K562 (cell line): ENCODE data around the gene SH3TC1.

Experiments
- HCFC1 ChIP-seq: IDR thresholded peaks from 2 replicates; pipeline ENCODE4 v1.6.1; 2012; ENCODE audit warnings: low read depth, low read length, improper control_type of control experiment
- ZNF274 ChIP-seq: IDR thresholded peaks from 2 replicates; pipeline ENCODE4 v1.6.1; 2011; ENCODE audit warnings: low read depth, mild to moderate bottlenecking, low read length, moderate library complexity, borderline replicate concordance

DNA sequence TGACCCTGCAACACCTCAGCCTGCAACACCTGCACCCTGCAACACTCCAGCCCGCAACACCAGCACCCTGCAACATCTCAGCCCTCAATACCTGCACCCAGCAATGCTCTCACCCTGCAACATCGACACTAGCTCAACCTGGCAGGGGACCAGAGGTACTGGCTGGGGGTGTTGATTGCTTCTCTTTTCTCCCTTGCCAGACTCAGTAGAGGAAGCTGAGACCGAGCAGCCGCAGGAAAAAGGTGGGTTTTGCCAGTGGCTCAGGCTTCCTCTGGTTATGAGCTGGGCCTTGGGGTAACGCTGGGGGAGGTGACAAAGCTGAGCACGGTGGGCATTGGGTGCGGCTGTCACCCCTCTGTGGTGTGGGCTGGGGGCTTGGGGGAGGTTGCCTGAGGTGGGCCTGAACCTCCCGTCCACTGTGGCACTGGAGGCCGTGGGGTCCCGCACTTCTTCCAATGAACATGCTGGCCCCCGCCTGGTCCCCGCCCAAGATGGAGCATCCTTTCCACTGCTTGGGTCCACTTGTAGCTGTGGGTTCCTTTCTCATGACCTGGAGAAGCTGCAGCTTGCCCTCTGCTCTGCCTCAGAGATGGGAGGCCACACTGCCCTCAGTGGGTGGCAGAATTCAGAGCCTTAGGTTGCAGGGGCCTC lies 26.0 kb downstream of the SH3TC1 start:
- TF ChIP-seq HCFC1 (no peak), ZNF274 (no peak)
